Spleen (tissue), 7 donors: Measurements from ENCODE around the gene ALS2.

Source experiments
- POLR2A ChIP-seq, 3 donors: fragments of 450-650 bp; IDR thresholded peaks; one replicate each; pipeline ENCODE4 v1.5.1; 2017; ENCODE audit warnings: antibody characterized with exemption in 3 of 3, mild to moderate bottlenecking in 1 of 3
- POLR2AphosphoS5 ChIP-seq, 3 donors: sonication (generic); formaldehyde crosslinking; IDR thresholded peaks; one replicate each; pipeline ENCODE4 v1.5.1; 2017; ENCODE audit warnings: antibody characterized with exemption in 3 of 3
- TF ChIP-seq, protein P1 (sequence below), 11 experiments: fragments of 200-600 bp in 7 of 11; fragments of 450-650 bp in 4 of 11; sonication (generic) in 4 of 11; IDR thresholded peaks in 8 of 11; conservative IDR thresholded peaks in 3 of 11; 1 replicate in 7 of 11; 2 replicates in 4 of 11; pipeline versions ENCODE4 v1.4.0 to v1.8.0; 2016 to 2021; ENCODE audit warnings: antibody characterized with exemption in 11 of 11, inconsistent platforms in 4 of 11, mild to moderate bottlenecking in 1 of 11
- donor health status: DM: no; HTN: no; CAD: no; lungs with moderate emphysema.
- donor health status: DM: no; HTN: no; CAD: no.
- donor health status: DM: no; HTN: no; CAD: no.

DNA sequence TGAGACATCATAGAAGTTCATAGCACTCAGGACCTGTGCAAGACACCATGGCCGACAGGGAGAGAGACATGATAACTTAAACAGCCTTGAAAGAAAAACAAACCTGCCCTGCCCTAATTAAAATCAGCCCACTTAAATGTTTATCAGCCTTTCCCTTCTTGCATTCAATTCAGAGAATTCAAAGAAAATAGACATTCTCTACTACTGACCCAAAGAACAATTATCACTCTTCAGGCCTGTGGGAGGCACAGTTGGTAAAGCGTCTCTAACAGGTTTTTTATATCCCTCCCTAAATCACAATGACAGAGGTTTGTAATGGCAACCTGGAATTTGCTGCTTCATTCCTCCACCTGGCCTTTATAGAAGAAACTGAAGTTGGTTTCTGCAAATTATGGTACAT is 27.3 kb upstream of the ALS2 start:
- no peak for TF ChIP-seq POLR2A (IDR thresholded peaks at IDR 0.05)
- TF ChIP-seq, protein P1, sequence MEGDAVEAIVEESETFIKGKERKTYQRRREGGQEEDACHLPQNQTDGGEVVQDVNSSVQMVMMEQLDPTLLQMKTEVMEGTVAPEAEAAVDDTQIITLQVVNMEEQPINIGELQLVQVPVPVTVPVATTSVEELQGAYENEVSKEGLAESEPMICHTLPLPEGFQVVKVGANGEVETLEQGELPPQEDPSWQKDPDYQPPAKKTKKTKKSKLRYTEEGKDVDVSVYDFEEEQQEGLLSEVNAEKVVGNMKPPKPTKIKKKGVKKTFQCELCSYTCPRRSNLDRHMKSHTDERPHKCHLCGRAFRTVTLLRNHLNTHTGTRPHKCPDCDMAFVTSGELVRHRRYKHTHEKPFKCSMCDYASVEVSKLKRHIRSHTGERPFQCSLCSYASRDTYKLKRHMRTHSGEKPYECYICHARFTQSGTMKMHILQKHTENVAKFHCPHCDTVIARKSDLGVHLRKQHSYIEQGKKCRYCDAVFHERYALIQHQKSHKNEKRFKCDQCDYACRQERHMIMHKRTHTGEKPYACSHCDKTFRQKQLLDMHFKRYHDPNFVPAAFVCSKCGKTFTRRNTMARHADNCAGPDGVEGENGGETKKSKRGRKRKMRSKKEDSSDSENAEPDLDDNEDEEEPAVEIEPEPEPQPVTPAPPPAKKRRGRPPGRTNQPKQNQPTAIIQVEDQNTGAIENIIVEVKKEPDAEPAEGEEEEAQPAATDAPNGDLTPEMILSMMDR (IDR thresholded peaks at IDR 0.05 in 8 of 11, conservative IDR thresholded peaks at IDR 0.05 in 3 of 11), result no peak
- TF ChIP-seq POLR2AphosphoS5 (IDR thresholded peaks at IDR 0.05), result no peak
